SK-N-MC (cell line): ENCODE data around the gene FOXP1.

Source experiments
- EZH2 ChIP-seq: fragments of 200-600 bp; sonication (generic); IDR thresholded peaks from one replicate; pipeline ENCODE4 v1.6.1; 2017; ENCODE audit warnings: antibody characterized with exemption
- POLR2AphosphoS5 ChIP-seq: IDR thresholded peaks from 2 replicates; pipeline ENCODE4 v1.6.1; 2012; ENCODE audit warnings: mild to moderate bottlenecking, low read depth, low read length, borderline replicate concordance

DNA sequence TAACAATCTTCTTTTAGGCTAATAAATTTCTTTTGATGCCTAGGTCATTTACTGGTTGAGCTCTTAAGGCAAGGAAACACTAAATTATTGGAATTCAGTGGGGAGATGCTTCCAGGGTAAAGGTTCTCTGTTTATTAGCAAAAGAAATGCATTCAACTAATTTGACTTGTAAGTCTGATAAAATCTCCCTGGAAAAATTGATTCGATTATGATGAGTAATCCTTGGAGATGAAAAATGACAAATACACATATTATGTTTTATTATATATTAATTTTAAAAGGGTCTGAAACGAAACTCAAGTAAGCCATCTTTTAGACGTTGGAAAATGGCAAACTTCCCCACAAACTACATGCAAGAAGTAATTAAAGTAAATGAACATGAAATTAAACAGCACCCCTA lies 328.0 kb downstream of the FOXP1 start:
- TF ChIP-seq EZH2, result no peak
- no peak for TF ChIP-seq POLR2AphosphoS5
